HG03457 (cell line): ENCODE measurements around the gene DUS3L.
"Not testable (repeated sequence)": the region's sequence is repeated elsewhere in the genome, so short reads cannot be mapped to it uniquely, and the experiment has no call there.

Experiments
- ATAC-seq: cut with Tn5 transposase; IDR thresholded peaks from one replicate; pipeline ENCODE4 v1.9.1; 2021; ENCODE audit warnings: moderate number of reproducible peaks; ENCODE audit not compliant: unreplicated experiment

The DUS3L gene

DNA sequence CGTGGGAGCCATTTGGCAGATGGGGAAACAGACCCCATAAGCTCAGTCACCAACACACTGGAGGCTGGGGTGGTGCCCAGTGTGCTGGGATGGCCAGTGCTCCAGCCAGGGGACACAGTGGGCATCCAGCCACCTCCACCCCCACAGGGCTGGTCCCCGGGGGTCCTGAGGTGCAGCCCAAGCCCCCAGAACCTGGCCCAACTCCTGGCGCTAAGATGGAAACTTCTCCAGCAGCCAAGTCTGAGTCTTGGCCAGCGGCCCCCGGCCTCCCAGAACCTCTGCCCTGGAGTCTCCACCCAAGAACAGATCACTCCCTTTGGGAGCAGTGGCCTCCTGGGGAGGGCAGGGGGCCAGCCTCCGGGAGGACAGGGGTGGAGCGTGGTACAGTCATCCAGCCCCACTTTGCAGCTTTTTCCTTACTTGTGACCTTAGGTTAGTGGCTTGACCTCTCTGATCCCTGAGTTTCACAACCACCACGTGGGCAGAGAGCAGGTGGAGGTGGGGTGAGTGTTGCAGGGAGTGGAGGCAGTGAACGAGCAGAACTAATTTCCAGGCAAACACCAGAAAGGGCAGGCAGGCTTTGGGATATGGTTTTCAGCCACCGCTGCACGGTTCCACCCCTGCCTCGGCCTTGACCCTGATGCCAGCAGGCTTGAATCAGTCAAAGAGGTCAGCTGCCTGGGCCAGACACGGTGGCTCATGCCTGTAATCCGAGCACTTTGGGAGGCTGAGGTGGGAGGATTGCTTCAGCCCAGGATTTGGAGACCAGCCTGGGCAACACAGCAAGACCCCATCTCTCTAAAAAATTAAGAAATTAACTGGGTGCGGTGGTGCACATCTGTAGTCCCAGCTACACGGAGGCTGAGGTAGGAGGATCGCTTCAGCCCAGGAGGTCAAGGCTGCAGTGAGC lies 9.7 kb upstream of the DUS3L start:
- no peak for ATAC-seq

DNA sequence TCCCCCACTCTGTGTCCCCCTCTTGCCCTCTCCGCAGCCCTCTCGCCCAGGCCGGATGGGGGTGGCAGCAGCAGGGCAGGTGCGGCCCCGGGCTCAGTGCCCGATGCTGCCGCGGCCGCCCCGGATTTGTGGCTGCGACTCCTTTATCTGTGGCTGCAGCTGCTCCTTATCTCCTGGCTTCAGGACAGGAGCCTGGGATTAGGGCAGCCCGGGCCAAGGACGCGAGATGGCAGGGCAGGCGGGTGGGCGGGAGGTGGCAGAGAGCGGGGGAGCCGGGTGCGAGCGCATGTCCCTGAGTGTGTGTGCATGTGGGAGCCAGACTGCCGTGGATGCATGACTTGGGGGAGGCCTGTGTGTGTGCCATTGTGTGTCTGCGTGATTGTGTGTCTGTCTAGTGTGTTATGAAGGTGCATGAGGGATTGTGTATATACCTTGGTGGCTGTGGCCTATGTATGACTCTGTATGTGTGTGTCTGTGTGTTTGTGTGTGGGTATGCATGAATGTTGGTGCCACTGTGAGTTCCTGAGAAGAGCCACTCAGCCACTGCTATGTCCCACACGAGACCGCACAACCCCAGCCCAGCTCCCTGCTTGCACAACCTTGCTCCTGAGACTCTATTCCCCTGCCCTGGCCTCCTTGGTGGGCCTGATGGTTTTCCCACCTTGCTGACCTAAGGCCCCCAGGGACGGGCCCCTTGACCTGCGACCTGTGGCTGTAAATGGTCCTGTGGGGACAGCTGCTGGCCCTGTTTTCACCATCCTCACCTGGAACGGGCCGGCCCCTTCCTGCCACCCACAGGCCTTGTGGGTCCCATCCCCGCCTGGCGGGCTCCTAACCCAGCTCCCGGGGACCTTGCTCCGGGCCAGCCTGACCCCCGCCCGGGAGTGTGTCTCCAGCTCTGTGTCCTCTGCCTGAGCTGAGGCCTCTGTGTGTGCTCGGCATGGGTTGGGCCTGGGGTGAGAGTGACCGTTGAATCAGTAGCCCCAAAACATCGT lies 8.6 kb upstream of the DUS3L start:
- no peak for ATAC-seq

GRCh38 chr19:5798244-5798643 lies 7.3 kb upstream of the DUS3L start:
- ATAC-seq: no peak

DNA sequence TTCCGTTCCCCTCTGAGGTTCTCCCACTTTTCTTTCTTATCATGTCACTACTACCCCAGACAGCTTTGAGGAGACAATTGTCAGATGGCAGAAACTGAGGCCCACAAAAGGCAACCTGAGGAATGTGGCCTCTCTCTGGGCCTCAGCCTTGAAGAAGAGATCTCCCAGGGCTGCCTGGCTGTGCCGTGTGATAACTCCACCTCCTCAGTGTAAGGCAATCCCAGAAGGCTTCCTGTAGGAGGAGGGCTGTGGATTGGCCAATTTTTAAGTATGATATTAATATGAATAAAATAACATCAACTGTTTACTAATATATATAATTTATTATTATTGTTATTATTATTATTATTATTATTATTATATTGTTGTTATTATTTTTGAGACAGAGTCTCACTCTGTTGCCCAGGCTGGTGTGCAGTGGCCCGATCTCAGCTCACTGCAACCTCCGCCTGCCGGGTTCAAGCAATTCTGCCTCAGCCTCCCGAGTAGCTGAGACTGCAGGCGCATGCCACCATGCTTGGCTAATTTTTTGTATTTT lies 4.5 kb upstream of the DUS3L start:
- ATAC-seq: no peak

- ATAC-seq: no peak
Observed at GRCh38 chr19:5793188-5793587, 2.2 kb upstream of the DUS3L start.

DNA sequence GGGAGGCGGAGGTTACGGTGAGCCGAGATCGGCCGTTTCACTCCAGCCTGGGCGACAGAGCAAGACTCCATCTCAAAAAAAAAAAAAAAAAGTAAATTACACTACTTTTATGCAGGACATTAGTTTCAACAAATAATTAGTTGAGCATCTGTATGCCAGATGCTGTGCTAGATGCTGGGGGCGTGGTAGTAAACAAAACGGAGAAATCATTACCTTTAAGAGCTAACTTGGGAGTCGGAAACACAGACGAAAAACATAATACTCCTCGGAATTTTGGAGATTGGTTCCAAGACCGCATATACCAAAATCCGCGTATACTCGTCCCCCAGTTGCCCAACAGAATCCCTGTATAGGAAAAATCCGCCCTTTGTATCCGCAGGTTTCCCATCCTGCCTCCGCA lies 1.3 kb upstream of the DUS3L start:
- ATAC-seq: no peak

DNA sequence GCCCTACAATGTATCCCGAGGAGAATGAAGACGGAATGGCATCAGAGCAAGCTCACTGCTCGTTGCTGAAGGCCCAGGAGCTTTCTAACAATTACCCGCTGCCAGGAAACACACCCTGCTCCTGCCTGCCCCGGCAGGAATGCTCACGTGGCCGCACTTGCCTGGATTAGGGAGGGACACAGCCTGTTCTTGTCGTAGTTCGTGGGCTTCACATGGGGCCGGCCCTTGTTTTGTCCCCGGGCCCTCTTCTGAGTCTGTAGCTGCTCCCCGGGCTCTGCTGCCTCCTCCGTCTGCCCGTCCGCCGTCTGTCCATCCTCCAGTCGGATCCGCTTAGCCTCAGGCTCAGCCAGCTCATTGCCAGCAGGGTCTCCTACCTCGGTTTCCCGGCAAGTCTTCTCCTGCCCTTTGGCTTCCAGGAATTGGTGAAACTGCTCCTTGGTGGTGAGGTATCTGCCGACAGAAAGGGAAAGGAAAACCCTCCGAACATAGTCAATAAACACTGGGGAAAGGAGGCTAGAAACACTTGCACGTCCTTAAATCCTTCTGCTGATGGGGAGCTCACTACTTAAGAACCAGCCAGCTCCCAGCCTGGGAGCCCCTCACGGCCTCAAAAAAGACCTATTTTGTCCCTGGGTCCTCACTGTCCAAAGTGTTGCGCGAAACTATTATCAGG lies 941 bp downstream of the DUS3L start:
- ATAC-seq: no peak

- ATAC-seq: no peak
Observed at GRCh38 chr19:5789351-5789761, 1.6 kb downstream of the DUS3L start.

DNA sequence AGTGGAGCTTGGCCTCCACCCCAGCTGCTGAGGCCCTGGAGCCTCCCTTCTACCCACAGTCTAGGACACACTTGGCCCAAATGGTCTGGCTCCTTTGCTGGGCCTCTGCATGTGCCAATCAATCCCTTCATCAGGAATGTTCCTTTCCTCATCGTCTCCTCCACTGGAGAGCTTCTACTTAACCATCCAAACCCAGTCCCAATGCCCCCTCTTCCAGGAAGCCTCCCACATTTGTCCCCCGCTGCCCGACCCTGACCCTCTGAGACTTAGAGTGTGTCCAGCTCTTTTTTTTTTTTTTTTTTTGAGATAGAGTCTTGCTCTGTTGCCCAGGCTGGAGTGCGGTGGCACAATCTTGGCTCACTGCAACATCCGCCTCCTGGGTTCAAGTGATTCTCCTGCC lies 2.5 kb downstream of the DUS3L start:
- ATAC-seq: no peak

DNA sequence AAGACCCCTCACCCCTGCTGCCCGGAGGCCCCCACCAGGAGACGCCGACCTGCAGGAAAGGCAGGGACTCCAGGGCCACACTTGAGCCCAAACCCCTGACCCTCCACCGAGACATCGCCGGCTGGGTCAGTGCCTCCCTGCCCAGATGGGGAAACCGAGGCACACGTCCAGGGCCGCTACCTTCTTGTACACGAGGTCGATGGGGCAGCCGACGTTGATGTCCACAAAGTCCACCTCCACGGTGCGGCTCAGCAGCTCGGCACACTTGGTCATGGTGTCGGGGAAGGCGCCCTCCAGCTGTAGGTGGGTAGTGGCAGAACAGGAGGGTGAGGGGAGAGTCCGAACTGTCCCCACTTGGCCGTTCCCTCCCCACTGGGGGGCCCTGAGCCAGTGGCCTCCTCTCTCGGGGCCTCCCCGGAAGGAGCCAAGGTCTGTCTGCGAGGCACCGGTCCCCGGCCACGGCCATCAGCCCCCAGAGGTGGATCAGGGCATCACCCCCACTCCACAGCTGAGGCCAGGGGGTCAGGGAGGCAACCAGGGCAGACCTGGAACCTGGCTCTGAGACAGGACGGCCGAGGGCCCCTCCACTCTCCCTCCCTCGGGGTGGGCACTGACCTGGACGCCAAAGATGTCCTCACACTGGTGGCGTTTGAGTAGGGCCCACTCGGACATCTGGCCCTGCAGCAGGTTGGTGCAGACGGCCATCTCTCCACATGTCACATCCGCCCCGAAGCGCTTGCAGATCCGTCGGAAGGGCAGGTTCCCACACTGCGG lies 3.4 kb downstream of the DUS3L start:
- ATAC-seq: no peak

GRCh38 chr19:5786593-5787408 lies 4.2 kb downstream of the DUS3L start:
- ATAC-seq: no peak

GRCh38 chr19:5785423-5785822 lies 5.5 kb downstream of the DUS3L start:
- no peak for ATAC-seq

DNA sequence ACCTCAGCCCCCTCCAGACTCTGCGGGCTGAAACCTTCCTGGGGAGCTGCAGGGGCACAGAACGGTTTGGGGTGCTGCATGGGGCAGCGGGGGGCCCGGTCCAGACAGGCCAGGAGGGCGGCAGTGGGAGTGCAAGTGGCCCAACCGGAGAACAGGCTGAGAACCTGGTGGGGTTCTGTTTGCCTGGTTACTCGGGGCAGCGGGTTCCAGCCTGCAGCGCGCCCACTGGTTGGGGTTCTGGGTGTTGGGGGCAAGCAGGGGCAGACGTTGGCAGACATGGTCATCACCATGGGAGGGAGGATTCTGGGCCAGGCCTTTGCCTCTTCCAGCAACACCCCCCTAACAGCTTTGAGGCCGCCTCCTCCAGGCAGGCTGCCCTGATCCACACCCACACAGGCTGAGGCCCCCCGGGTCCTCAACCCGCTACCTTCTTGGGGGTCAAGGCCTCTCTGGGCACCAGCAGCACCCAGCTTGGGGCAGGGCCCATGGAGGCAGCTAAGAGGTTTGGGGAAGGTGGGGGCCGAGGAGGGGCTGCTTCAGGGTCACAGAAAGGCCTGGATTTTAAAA lies 6.3 kb downstream of the DUS3L start, which contains the start of gene PRR22:
TSS of gene PRR22 (minus strand) at position 166 of the 567 bp plus-strand sequence. CDS start at position 80, 86 bp downstream.
- no peak for ATAC-seq

- ATAC-seq: no peak
Observed at GRCh38 chr19:5782945-5783919, 7.7 kb downstream of the DUS3L start.

DNA sequence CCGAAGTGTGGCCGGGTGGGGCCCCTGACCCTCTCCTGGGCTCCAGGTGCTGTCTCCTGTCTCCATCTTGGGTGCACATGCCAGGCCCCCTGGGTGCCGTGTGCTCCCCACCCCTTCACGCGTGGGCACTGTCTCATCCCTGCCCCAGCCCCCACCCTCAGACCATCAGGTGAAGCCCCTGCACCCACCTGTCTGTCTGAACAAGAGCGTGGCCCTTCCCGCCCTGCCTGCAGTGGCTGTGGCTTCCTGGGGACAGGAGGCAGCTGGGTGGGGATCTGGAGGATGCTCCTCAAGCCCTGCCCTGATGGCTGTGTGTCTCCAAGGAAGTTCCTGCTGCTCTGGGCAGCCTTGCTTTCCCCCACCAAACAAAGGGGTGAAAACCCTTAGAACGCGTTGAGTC lies 8.6 kb downstream of the DUS3L start:
- ATAC-seq: no peak

DNA sequence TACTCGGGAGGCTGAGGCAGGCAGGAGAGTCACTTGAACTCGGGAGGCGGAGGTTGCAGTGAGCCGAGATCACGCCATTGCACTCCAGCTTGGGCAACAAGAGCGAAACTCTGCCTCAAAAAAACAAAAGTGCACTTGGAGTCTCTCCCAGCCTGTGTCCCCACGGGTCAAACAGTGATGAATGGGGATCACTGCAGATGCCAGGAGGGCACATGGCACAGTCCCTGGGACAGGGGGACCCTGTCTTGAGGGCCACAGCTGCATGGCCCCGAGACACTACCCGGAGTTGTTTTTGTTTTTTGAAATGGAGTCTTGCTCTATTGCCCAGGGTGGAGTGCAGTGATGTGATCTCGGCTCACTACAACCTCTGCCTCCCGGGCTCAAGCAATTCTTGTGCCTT lies 10.0 kb downstream of the DUS3L start:
- ATAC-seq: not testable (repeated sequence)

DNA sequence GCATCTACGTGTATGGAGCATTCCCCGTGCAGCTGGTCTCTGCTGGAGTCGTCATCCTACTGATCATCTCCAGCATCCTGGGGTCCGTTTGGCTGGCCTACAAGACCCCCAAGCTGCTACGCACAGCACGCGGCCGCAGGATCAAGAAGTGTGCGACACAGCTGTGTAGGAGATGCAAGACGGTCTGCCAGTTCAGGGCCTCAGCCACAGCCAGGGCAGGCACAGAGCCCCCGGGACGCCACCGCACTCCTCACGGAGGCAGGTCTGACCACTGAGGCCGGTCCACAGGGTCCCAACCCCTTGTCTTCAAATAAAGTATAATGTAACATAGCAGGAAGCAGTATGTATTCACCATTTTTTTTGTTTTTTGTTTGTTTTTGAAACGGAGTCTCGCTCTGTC lies 12.6 kb downstream of the DUS3L start:
- ATAC-seq: no peak
